Endothelial cell of umbilical vein (primary cell): ENCODE measurements around the gene CNPY1. TPM values are rescaled to one million over a fixed set of nuclear protein-coding genes. Genes with fewer than 3 reads are reported as not detected.

Experiments used
- BruUV-seq: library from RNA; stranded (reverse); fragments of 400-500 nt; replicated peaks from 2 replicates; lab custom pipeline; 2021; lab: Mats Ljungman, UMichigan
- CTCF ChIA-PET: fragments of 300-600, 350-600 bp; sonication (Branson Sonifier 250); formaldehyde crosslinking; loops from one replicate; lab custom pipeline; 2021; ENCODE audit warnings: antibody characterized with exemption, inconsistent platforms; lab: Charles Lee
- POLR2A ChIA-PET: fragments of 300-600, 350-600 bp; sonication (Branson Sonifier 250); formaldehyde crosslinking; loops from one replicate; lab custom pipeline; 2021; ENCODE audit warnings: antibody characterized with exemption, inconsistent platforms; lab: Charles Lee
- DNase-seq: peaks from one replicate; pipeline ENCODE4 v3.0.0-alpha.2; 2011; ENCODE audit warnings: low read depth, low spot score
- FAIRE-seq: peaks from 2 replicates; lab custom pipeline; 2011; peaks lifted over from hg19 to GRCh38; lab: Jason Lieb, UNC
- H2AFZ ChIP-seq: 2 replicates; pipeline ENCODE4 v1.6.0; 2012; ENCODE audit warnings: low read depth, low read length, control low read depth, inconsistent platforms
- H3K27ac ChIP-seq: 2 replicates; pipeline ENCODE4 v1.5.1; 2011; ENCODE audit warnings: low read depth, mild to moderate bottlenecking, control low read depth, low read length, moderate library complexity; ENCODE audit not compliant: insufficient read depth
- H3K27me3 ChIP-seq, 2 experiments: 2 replicates each; pipeline versions ENCODE4 v1.6.0 to v1.6.1; 2011; ENCODE audit warnings: low read length in 2 of 2, mixed read lengths in 1 of 2; ENCODE audit not compliant: control insufficient read depth in 2 of 2, insufficient read depth in 2 of 2
- H3K36me3 ChIP-seq, 2 experiments: 2 replicates in 1 of 2; 3 replicates in 1 of 2; pipeline ENCODE4 v1.5.1; 2011; ENCODE audit warnings: low read length in 2 of 2, mild to moderate bottlenecking in 1 of 2, moderate library complexity in 1 of 2; ENCODE audit not compliant: control insufficient read depth in 2 of 2, insufficient read depth in 2 of 2; ENCODE audit errors: extremely low read depth in 1 of 2
- H3K4me1 ChIP-seq: 3 replicates; pipeline ENCODE4 v1.5.1; 2011; ENCODE audit warnings: mild to moderate bottlenecking, low read length; ENCODE audit not compliant: control insufficient read depth, insufficient read depth; ENCODE audit errors: extremely low read depth
- H3K4me2 ChIP-seq: 2 replicates; pipeline ENCODE4 v1.6.1; 2011; ENCODE audit warnings: low read length, control low read depth, mixed read lengths; ENCODE audit not compliant: insufficient read depth
- H3K4me3 ChIP-seq, 3 experiments: fragments of 200-600 bp in 1 of 3; sonication (generic), shearing (Covaris generic) in 1 of 3; replicated peaks in 1 of 3; 2 replicates each; pipeline ENCODE4 v1.5.1; 2011 to 2016; ENCODE audit warnings: control low read depth in 3 of 3, low read length in 3 of 3, mild to moderate bottlenecking in 2 of 3, inconsistent platforms in 1 of 3, low read depth in 1 of 3, moderate library complexity in 1 of 3; ENCODE audit not compliant: insufficient read depth in 1 of 3
- H3K79me2 ChIP-seq: 2 replicates; pipeline ENCODE4 v1.6.0; 2012; ENCODE audit warnings: low read length, inconsistent platforms; ENCODE audit not compliant: control insufficient read depth, insufficient read depth
- H3K9ac ChIP-seq: replicated peaks from 2 replicates; pipeline ENCODE3; 2011; ENCODE audit warnings: low read length, control low read depth; ENCODE audit not compliant: insufficient read depth; ENCODE audit errors: extremely low read depth
- H3K9me1 ChIP-seq: replicated peaks from 3 replicates; pipeline ENCODE4 v1.6.0; 2011; ENCODE audit warnings: mild to moderate bottlenecking, low read length; ENCODE audit not compliant: control insufficient read depth, insufficient read depth; ENCODE audit errors: extremely low read depth
- H3K9me3 ChIP-seq: replicated peaks from 2 replicates; pipeline ENCODE4 v1.5.1; 2012; ENCODE audit warnings: low read length, inconsistent platforms; ENCODE audit not compliant: control insufficient read depth, insufficient read depth
- H4K20me1 ChIP-seq: replicated peaks from 2 replicates; pipeline ENCODE3; 2011; ENCODE audit warnings: mild to moderate bottlenecking, low read length; ENCODE audit not compliant: control insufficient read depth, insufficient read depth; ENCODE audit errors: extremely low read depth
- EZH2 ChIP-seq: IDR thresholded peaks from 2 replicates; pipeline ENCODE4 v1.6.1; 2012; ENCODE audit warnings: borderline replicate concordance, low read depth, mild to moderate bottlenecking, moderate library complexity, low read length, inconsistent platforms; ENCODE audit not compliant: severe bottlenecking
- FOS ChIP-seq: IDR thresholded peaks from 2 replicates; pipeline ENCODE4 v1.6.1; 2011; ENCODE audit warnings: mild to moderate bottlenecking, low read length, moderate library complexity, borderline replicate concordance; ENCODE audit not compliant: insufficient read depth
- GATA2 ChIP-seq: IDR thresholded peaks from 2 replicates; pipeline ENCODE4 v1.7.0; 2011; ENCODE audit warnings: low read depth, mild to moderate bottlenecking, moderate library complexity, mixed read lengths, low read length; ENCODE audit not compliant: insufficient read length, insufficient read depth
- JUN ChIP-seq: IDR thresholded peaks from 2 replicates; pipeline ENCODE4 v1.6.1; 2011; ENCODE audit warnings: borderline replicate concordance, low read depth; ENCODE audit not compliant: insufficient read length, insufficient read depth
- MAX ChIP-seq: IDR thresholded peaks from 2 replicates; pipeline ENCODE4 v1.6.1; 2011; ENCODE audit not compliant: insufficient read depth, insufficient read length
- MYC ChIP-seq: IDR thresholded peaks from one replicate; pipeline ENCODE4 v1.6.1; 2011; ENCODE audit warnings: mild to moderate bottlenecking, low read depth, low read length
- POLR2A ChIP-seq: IDR thresholded peaks from 2 replicates; pipeline ENCODE4 v1.6.1; 2012; ENCODE audit warnings: low read depth, mild to moderate bottlenecking, control low read depth, low read length
- POLR2AphosphoS5 ChIP-seq: IDR thresholded peaks from 2 replicates; pipeline ENCODE4 v1.6.1; 2012; ENCODE audit warnings: low read depth, mild to moderate bottlenecking, control low read depth, low read length, moderate library complexity; ENCODE audit not compliant: insufficient read depth
- dilution Hi-C: fragments of 300-500 bp; cut with MboI; formaldehyde crosslinking; loops from one replicate; pipeline ENCODE4 v1.15.0; 2019; ENCODE audit warnings: low sequenced_read_pairs; ENCODE audit not compliant: extremely low pct_ligation_motif_present
- intact Hi-C: fragments of 100-400 bp; cut with micrococcal nuclease; formaldehyde crosslinking; loops from one replicate; pipeline ENCODE4 v1.10.0; 2022
- polyA plus RNA-seq, 4 experiments: library from polyadenylated mRNA; depleted of rRNA in 3 of 4; stranded (reverse) in 3 of 4; unstranded in 1 of 4; fragments of >200 nt; gene quantifications; 2 replicates each; pipeline versions ENCODE4 v1.2.1 to v1.2.3, GENCODE V29; 2011 to 2012; ENCODE audit warnings: missing spikeins in 1 of 4
- total RNA-seq: library from RNA; stranded (reverse); gene quantifications from 2 replicates; pipeline ENCODE4 v1.2.3, GENCODE V29; 2021
- TF ChIP-seq, protein P1 (sequence below), 2 donors: IDR thresholded peaks; 1 replicate in 1 of 2; 2 replicates in 1 of 2; pipeline ENCODE4 v1.5.1; 2011; ENCODE audit warnings: low read length in 2 of 2, mild to moderate bottlenecking in 2 of 2, moderate library complexity in 2 of 2, control low read depth in 1 of 2, inconsistent platforms in 1 of 2, low read depth in 1 of 2; ENCODE audit not compliant: insufficient read depth in 1 of 2; ENCODE audit errors: extremely low read depth in 1 of 2

The CNPY1 gene
- total and polyA plus RNA-seq, 2 donors (not counting 3 experiments of a cell fraction or from before 2014, with no cell fraction given): not detected

DNA sequence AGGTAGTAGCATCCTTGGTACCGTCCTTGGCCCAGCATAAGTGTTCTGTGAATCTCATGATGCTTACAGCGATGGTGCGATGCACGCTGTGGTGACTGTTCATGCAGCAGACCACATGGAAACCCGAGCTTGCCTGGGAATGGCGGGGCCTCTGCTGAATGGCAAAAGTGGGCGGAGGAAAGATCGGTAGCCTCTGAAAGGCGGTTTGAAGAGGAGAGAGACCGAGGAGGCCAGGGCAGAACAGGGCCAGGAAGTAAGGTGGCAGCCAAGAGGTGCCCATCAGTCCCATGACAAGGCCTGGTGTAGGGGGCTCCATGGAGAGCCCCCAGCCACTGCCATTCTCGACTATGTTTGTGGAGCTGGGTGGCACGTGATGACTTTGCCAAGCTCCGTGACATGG, 33.2 kb upstream of the CNPY1 start:
- intact Hi-C loops: no loop called here
- Histone ChIP-seq H3K9me1 (no peaks in the 10 kb centered on the region), H3K4me3 (no peak overlapping the region), H3K27me3 (no peaks in the 10 kb centered on the region), H3K79me2 (no peaks in the 10 kb centered on the region), H3K27ac (no peak overlapping the region), H3K4me2 (no peak overlapping the region), H3K9me3 (no peaks in the 10 kb centered on the region), H3K4me1 (no peaks in the 10 kb centered on the region), H2AFZ (no peak overlapping the region), H3K36me3 (no peaks in the 10 kb centered on the region), H3K9ac (no peak overlapping the region), H4K20me1 (no peaks in the 10 kb centered on the region)
- BruUV-seq: no TSS peak
- CTCF ChIA-PET: no interaction called here
- POLR2A ChIA-PET: no interaction called here
- dilution Hi-C loops: no loop called here
- FAIRE-seq (no peak), DNase-seq (no peak)
- TF ChIP-seq EZH2 (no peak), POLR2AphosphoS5 (no peak), JUN (no peak), MYC (no peak), FOS (no peak), MAX (no peak), GATA2 (no peak), POLR2A (no peak)
- TF ChIP-seq, protein P1, sequence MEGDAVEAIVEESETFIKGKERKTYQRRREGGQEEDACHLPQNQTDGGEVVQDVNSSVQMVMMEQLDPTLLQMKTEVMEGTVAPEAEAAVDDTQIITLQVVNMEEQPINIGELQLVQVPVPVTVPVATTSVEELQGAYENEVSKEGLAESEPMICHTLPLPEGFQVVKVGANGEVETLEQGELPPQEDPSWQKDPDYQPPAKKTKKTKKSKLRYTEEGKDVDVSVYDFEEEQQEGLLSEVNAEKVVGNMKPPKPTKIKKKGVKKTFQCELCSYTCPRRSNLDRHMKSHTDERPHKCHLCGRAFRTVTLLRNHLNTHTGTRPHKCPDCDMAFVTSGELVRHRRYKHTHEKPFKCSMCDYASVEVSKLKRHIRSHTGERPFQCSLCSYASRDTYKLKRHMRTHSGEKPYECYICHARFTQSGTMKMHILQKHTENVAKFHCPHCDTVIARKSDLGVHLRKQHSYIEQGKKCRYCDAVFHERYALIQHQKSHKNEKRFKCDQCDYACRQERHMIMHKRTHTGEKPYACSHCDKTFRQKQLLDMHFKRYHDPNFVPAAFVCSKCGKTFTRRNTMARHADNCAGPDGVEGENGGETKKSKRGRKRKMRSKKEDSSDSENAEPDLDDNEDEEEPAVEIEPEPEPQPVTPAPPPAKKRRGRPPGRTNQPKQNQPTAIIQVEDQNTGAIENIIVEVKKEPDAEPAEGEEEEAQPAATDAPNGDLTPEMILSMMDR (IDR thresholded peaks at IDR 0.05; ENCODE audit: extremely low read depth in 1 of 2, insufficient read depth in 1 of 2, low read depth in 1 of 2, low read length in 2 of 2): no peak
